GM19240 (cell line): ENCODE measurements around the gene PDE7B.

Experiments used
- DNase-seq: peaks from one replicate; pipeline ENCODE4 v3.0.0; 2011; ENCODE audit warnings: low spot score; ENCODE audit not compliant: insufficient read length

The PDE7B gene

DNA sequence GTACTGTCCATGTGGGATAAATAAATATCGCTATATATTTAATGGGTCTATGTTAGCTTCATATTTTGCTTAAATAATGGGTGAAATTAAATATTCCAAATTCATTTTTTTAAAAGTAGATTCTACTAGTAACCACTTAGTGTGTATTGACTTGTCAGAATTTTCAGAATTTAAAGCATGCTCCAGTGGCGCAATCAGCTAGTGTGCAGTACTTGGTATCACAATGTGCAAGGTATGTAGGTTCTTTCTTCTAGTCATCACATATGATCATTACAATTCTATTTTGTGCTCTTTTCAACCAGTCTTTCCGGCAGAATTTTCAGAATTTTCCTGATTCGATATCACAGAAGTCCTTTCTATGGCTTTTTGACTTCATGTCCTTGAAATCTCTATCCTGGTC is 32.6 kb downstream of the PDE7B start:
- no peak for DNase-seq

DNA sequence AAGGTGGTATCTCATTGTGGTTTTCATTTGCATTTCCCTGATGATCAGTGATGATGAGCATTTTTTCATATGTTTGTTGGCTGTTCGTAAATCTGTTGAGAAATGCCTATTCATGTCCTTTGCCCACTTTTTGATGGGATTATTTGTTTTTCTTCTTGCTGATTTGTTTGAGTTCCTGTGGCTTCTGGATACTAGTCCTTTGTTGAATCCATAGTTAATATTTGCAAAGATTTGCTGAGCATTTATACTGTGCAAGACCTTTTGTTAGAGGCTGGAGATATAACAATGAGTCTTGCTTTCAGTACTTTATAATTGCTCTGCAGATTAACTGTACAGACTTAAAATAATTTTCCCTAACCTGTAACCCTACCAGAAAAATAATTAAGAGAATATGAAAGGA is 35.6 kb downstream of the PDE7B start:
- DNase-seq = no peak

- no peak for DNase-seq
Measured at GRCh38 chr6:135888818-135889217, 37.3 kb downstream of the PDE7B start.

- no peak for DNase-seq
Measured at GRCh38 chr6:135890876-135891275, 39.4 kb downstream of the PDE7B start.

DNA sequence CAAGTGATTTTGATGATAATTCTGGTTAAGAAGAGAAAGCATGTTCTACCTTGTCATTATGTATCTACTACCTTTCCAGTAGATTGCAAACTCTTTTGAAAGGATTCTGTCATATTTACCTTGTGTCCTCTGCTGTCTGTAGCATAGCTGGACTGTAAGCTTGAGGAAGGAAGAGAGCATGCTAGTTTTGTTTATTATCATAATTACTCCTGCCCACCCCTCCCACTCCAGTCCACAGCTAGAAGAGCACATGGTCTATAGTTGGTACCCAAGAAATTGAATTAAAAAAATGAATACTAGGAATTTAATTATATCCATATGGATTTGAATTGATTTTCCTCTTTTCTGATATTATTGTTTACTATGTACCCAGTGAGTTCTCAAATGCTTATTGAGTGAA is 40.2 kb downstream of the PDE7B start:
- no peak for DNase-seq

- DNase-seq = no peak
Measured at GRCh38 chr6:135895231-135895911, 43.9 kb downstream of the PDE7B start.

DNA sequence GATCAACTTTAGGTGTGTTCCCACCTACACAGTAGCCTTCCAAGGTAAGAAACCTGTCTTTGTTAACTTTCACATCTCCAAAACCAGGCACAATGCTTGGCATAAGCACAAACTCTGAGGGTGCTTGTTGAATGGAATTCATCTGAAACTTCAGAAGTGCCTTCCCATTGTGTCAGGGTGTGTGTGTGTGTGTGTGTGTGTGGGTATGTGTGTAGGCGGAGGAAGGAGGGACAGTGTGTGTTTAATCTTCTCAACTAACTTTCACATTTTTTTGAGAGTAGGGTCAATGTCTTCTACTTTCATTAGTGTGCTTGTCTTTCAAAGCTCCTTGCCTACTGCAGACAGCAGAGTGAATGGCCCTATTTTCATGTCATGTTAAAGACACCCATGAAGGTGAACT is 45.6 kb downstream of the PDE7B start:
- no peak for DNase-seq

DNA sequence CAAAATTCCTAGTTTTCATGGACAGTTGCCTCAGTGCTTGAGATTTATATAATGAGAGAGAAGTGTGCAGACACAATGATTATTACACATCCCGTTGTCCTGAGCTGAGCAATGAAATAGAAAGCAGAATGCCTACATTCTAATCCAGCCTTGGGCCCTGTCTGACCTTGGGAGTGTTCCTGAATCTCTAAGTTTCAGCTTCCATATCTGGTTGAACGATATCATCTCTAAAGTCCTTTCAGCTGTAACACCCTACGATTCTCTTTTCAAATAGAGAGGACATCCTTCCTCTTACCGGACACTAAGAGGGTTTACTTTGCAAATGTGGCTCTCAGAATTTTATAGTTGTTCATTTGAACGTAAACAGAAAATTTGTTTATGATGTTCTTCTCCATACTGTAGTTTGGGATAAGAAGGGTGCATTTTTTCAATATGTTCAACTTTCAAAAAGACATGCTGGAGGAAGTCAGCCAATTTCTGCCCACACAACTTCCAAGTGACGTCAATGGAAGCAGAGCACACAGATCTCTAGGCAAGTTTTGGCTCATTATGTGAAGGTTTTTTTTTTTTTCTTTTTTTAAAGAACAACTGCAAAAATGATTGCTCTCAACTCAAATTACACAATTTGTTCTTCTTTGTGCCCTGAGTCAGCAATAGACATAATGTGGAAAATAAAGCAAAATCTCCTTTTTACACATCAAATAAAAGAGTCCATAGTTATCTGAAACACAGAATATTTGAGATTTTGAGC is 50.4 kb downstream of the PDE7B start:
- no peak for DNase-seq

DNA sequence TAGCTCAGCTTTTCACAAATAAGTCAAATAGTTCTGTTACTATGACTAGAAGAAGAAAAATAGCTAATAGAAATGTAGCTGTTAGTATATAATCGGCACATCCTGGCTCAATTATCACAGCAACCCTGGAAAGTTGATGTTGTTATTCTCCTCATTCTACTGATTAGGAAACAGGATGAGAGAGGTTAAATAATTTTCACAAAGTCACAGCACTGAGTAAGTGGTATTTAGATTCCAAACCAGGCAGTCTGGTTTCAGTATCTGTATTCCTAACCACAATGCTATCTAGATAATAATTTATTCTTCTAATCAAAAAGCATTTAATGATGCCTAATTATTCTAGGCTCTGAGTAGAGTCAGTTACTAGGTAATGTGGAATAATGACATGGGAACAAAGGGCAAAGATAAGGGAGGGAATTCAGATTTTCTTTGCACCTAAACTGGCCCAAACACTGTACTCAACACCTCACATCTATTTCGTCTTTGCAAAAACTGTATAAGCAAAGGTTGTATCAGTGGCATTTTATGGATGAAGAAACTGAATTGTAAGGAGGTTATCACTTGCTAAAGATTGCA is 51.3 kb downstream of the PDE7B start:
- DNase-seq = no peak

DNA sequence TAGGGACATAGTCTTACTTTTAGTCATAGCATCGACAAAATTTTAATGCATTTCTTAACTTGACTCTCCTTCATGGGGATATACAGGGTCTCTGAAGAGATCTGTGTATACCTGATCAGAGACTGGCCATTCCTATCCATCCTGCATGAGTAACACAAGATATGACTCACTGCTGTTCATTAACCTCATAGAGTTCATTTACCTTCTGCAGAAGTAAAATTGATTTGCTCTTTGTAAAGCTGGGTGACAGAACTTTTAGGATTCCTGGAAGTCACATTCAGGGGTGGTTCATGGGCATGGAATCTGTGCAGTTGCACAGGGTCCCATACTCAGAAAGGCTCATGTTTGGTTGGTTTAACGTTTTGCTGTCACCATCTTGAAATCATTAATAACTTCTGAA is 53.2 kb downstream of the PDE7B start:
- no peak for DNase-seq

GRCh38 chr6:135905604-135906300 is 54.3 kb downstream of the PDE7B start:
- DNase-seq = no peak

DNA sequence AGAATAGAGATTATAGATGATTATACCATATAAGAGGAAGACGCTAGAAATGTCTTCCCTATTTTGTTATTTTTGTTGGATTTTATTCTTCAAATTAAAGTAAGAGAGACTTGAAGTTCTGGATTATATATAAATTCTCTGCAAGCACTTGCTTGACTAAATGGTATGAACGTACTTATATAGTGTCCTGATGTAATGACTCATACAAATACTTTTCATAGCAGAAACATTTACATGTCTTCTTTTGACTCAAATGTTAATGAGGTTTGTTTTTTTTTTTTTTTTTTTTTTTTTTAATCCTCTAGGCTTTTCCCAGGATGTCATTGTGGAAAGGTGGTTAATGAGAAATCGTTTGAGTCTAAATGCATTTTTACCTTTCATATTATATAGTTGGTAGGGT is 55.0 kb downstream of the PDE7B start:
- no peak for DNase-seq

GRCh38 chr6:135906972-135907465 is 55.5 kb downstream of the PDE7B start:
- no peak for DNase-seq

GRCh38 chr6:135909737-135910387 is 58.4 kb downstream of the PDE7B start:
- peak; percentile 33 for DNase-seq

- no peak for DNase-seq
Measured at GRCh38 chr6:135910790-135911618, 59.5 kb downstream of the PDE7B start.

- no peak for DNase-seq
Measured at GRCh38 chr6:135913785-135914184, 62.3 kb downstream of the PDE7B start.

GRCh38 chr6:135919026-135919425 is 67.5 kb downstream of the PDE7B start:
- no peak for DNase-seq

DNA sequence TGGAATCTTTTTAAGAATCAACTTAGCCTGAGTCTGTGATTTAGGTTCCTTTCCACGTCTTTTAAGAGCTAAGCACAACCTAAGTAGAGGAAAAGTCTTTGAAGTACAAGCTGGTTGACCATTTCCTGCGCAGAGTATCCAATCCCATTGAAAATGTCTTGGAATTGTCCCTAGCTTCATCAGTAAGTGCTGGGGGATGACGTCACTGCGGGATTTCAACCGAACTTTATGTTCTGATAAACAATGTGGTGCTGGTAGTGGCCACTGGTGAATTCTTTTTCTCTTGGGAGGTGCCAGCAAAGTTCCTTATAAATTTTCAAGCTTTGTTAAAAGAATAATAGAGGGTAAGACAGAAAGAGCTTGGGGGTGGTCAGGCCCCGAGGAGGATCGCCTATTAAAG is 69.2 kb downstream of the PDE7B start:
- DNase-seq = no peak

- no peak for DNase-seq
Measured at GRCh38 chr6:135921188-135921587, 69.7 kb downstream of the PDE7B start.

DNA sequence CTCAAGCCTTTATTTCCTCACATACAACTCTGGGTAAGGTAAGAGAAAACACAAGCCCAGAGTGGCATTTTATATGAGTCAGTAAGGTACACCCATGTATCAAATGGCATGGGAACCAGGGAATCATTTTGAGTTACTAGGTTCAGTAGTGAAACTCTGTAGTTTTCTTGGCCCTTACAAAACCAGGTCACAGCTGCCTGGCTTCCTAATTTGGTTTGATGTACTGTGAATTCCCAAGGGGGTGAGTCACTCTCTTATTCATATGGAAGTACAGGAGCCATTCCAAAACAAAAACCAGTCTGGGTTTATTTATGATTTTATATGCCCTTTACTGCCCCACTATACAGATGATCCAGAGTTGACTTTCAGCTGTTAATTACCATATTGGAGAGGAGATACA is 70.7 kb downstream of the PDE7B start:
- DNase-seq = no peak

DNA sequence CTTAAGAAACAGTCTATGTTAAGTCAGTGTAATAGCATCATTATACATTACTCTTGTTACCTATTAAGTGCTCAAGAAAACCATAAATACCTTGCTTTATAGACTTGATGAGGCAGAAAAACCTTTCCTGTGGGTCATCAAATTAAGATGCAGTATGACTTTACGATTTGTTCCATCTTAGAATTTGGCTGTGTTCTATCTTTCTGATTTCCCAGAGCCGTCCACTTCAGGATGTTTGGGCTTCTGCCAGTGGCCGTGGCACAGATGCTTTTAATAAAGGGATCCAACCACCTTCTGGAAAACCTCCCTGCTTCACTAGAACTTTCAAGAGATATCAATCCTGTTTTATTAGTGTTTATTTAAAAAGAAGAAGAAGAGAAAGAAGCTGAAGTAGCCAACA is 71.2 kb downstream of the PDE7B start:
- no peak for DNase-seq
